Stimulated activated CD8-positive, alpha-beta memory T cell treated with anti-CD3 and anti-CD28 coated beads, Interleukin-15, amount 100 ng/mL, for 24 hours (primary cell): ENCODE results near the gene PPARD.

Source experiments
- DNase-seq: peaks from one replicate; pipeline ENCODE4 v3.0.0-alpha.2; 2020; ENCODE audit warnings: low read depth

Gene PPARD

DNA sequence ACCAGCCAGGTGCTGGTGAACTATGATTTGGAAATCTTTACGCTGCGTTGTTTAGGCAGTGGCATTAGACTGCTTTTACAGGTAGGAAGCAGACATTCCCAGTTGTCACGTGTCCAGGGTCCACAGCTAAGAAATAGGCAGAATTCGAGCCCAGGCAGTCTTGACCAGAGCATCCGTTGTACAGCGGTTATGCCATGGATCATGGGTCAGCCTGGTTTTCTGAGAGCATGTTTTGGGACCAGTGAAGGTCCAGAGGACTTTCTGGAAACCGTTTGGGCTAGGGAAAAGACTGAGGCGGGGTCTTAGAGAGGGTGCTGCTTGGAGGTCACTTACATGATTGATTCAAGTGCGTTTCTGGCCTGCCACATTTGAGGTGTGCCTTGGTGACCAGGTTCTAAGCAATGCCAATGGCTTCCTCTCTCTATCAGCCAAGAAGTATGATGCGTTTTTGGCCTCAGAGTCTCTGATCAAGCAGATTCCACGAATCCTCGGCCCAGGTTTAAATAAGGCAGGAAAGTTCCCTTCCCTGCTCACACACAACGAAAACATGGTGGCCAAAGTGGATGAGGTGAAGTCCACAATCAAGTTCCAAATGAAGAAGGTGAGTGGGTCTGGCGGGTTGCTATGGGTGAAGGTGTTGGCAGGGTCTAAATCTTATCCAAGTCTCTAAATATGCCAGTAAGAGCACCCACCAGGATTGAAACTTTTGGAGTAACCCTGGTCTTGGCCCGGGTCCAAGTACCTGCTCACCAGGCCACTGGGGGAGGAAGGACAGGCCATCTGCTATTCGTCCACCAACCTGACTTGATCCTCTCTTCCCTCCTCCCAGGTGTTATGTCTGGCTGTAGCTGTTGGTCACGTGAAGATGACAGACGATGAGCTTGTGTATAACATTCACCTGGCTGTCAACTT, 127.6 kb downstream of the PPARD start:
- DNase-seq = no peak

DNA sequence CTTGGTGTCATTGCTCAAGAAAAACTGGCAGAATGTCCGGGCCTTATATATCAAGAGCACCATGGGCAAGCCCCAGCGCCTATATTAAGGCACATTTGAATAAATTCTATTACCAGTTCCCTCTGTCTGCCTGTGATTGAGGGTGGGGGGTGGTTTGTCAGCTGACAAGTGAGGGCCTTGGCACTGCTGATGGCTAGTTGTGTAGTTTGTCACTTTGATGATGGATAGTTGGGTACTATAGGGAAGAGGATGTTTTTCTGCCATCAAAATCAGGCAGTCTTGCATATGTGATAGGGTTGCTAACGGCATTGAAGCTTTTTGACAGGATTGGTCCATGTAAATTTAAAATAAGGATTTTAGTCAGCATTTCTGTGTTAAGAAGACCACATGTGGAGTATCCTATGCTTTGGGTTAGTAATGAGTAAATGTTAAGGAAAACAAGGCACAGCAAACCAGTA, 128.3 kb downstream of the PPARD start:
- no peak for DNase-seq

DNA sequence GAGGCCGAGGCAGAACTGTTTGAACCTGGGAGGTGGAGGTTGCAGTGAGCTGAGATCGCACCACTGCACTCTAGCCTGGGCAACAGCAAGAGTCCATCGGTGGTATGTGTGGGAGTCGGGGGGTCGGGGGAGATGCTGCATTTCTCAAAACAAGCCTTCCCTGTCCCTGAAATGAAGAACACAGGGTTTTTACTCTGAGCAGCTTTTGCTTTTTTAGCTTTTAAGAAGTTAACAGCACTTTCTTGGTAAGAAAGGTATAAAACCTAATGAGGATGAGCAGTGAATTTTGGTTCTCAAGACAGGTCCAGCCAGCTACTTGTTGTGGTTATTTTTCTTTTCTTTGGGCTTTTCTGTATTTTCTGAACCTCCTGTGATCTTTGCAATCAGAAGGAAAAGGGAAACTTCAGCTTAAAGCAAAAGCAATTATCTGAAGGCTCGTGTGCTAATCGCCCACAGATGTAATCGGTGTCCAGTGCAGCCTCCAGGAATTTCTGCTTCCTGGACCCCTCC, 129.5 kb downstream of the PPARD start:
- no peak for DNase-seq

DNA sequence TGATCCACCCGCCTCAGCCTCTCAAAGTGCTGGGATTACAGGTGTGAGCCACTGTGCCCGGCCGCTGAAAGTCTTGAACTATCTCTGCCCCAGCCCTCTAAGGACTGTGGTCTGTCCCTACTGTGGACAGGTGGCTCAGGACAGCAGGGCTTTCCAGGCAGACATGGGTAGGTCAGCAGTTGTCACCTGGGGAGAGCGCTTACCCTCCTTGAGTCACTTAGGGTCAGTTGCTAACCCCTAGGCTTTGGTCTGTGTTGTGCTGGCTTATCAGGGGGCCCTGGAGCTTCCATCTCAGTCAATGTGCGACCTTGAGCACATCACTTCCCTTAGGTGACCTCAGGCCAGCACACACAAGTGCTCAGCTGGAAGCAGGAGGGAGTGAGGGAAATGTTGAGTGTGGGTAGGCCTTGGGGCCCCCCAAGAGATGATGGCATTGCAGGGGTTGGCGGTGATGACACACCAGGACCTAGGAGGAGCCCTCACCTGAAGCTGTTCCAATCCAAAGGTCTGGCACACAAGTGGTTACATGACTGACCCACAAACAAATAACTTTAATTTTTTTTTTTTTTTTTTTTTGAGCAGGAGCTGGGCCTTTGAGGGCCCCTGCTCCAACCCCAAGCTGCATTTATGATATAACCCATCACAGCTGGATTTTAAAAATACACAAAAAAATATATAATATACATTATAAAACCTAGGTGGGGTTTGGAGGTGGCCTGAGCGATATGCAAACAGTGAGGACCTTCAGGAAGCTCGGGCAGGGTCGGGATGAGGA, 130.9 kb downstream of the PPARD start:
- no peak for DNase-seq

DNA sequence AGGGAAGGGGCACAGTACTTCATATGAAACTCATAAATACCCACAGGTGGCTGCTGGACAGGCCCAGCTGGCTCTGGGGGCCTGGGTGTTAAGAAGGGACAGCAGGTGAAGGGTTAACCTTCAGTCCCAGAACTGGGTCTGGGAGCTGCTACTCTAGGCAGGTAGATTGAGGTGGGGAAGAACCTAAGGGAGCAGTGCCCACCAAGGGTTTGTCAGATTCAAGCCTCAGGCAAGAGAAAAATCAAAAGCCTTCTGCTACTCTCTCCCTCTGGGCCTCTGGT, 131.4 kb downstream of the PPARD start:
- no peak for DNase-seq

DNA sequence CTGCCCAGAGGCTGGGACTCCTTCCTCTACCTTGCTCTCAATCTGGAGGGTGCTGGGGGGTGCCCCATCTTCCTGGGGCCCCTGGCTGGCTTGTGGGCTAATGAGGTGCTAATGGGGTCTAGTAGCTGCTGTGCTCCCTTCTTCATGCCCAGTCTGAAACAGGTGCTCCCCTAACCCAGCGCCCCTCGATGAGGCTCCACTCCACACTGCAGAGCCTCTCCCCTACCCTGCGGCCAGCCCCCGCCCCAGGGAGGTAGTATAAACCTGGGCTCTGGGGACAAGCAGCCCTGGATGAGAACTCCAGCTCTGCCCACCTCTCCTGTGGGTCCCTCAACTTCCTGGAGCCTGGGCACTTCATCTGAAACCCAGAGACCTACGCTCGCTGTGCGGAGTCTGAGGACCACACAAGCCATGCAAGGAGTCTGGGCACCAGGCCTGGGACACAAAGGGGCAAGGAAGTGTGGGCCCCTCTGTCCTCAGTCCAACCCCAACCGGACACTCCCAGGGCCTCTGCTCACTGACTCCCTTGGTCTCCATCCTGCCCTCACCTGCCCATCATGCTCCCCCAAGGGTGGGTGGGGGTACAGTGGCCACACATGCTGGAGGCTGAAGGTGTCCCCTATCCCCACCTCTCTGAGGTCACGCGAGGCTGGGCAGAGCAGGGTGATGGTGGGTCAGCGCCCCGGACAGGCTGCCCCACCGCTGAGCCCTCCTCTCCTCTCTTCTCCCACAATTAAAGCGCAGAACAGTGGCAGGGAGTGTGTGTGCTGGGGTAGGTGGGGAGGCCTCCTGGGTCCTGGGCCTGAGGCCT, 132.0 kb downstream of the PPARD start:
- DNase-seq = no peak

DNA sequence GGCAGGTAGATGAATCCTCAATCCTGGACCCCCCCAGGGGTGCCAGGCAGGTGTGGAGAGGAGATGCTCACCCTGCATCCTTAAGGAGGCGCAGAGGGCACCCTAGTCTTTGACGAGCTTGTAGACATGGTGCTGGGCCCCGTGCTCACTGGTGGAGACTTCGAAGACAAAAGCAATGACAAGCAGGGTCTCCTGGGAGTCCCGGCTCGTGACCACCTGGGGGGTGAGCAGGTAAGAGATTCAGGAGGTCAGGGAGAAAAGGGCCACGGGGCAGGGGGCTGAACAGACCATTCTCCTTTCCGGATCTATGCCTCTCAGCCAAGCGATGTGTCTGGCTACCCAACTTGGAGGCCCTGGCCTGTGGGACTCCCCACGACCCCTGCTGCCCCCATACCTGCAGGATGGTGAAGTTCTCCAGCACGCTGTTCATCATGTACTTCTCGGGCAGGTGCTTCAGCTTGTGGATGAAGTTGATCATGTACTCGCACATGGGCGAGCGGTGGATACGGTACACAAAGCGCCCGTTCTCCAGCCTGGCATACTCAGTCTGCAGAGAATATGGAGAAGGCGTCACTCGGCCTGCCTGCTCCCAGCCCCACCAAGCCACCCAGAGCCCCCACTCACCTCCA, 132.7 kb downstream of the PPARD start:
- DNase-seq = no peak

DNA sequence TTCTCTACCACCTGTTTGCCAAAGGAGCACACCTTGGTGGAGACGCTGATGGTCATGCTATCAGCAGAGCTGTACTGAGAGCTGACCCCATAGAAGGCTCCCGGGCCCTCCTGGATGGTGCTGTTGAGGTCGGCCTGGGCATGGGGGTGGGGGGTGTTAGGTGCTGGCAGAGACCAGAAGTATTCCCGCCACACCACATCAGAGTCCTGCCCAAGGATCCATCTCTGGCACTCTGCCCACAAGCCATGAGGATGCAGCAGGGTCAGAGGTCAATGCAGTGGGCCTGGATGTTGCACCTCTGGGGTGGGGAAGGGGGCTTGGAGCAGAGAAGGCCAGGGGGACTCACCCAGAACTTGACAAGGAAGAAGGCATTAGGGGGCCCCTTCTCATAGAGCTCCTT, 133.2 kb downstream of the PPARD start:
- no peak for DNase-seq

DNA sequence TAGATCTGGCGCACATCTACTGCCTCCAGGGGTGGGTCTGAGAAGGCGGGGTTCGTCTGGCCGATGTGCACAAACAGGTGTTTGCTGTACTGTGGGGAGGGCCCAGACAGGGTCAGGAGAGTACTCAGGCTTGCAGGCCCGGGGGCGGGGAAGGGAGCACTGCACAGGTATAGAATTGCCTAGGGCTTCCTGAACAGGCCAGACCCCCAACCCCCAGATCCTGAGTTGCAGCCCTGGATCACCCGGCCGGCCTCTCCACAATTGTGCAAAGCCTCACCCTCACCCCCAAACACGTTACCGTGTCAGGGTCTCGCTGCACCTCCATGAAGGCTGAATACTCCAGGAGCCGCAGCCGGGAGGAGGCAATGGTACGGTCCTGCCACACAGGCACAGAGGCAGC, 133.6 kb downstream of the PPARD start:
- no peak for DNase-seq

DNA sequence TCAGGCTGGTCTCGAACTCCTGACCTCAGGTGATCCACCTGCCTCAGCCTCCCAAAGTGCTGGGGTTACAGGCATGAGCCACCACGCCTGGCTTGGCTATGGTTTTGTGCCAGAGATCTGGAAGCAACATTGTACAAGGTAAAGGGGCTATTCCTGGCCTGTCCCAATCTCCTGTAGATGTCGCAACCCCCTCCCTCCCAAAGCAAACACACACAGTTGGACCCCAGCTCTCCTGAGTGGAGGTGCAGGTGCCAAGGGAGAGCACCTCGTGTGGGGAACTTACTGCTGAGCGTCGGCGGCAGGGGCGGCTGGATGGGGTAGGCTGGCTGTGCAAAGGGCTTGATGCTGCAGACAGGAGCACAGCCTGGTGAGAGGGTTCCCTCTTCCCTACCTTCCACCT, 134.7 kb downstream of the PPARD start:
- no peak for DNase-seq
